GM19193 (cell line): ENCODE results near the gene TUBG2.

Experiments used
- POLR2A ChIP-seq: IDR thresholded peaks from 4 replicates; pipeline ENCODE4 v1.6.1; 2011; ENCODE audit not compliant: insufficient read depth, insufficient read length; ENCODE audit errors: extremely low read depth

The TUBG2 gene

GRCh38 chr17:42682722-42683403, 23.8 kb downstream of the TUBG2 start:
- TF ChIP-seq POLR2A: no peak

- TF ChIP-seq POLR2A: no peak
Observed at GRCh38 chr17:42683407-42684034, 24.4 kb downstream of the TUBG2 start.

- no peak for TF ChIP-seq POLR2A
Observed at GRCh38 chr17:42684929-42685556, 26.0 kb downstream of the TUBG2 start.

GRCh38 chr17:42685831-42686230, 26.7 kb downstream of the TUBG2 start:
- TF ChIP-seq POLR2A: no peak

GRCh38 chr17:42686520-42687128, 27.5 kb downstream of the TUBG2 start:
- TF ChIP-seq POLR2A: no peak

GRCh38 chr17:42687707-42688320, 28.7 kb downstream of the TUBG2 start:
- no peak for TF ChIP-seq POLR2A

- TF ChIP-seq POLR2A: no peak
Observed at GRCh38 chr17:42690596-42690995, 31.5 kb downstream of the TUBG2 start.

GRCh38 chr17:42691021-42691545, 32.0 kb downstream of the TUBG2 start:
- no peak for TF ChIP-seq POLR2A

GRCh38 chr17:42692489-42692888, 33.4 kb downstream of the TUBG2 start:
- TF ChIP-seq POLR2A: no peak

GRCh38 chr17:42694524-42694923, 35.4 kb downstream of the TUBG2 start:
- TF ChIP-seq POLR2A: no peak

GRCh38 chr17:42695500-42695899, 36.4 kb downstream of the TUBG2 start:
- no peak for TF ChIP-seq POLR2A

GRCh38 chr17:42697108-42697811, 38.2 kb downstream of the TUBG2 start:
- TF ChIP-seq POLR2A: no peak

GRCh38 chr17:42698736-42699414, 39.8 kb downstream of the TUBG2 start:
- TF ChIP-seq POLR2A: no peak

- no peak for TF ChIP-seq POLR2A
Observed at GRCh38 chr17:42699415-42699740, 40.3 kb downstream of the TUBG2 start.
